ENCODE data around the gene SPATA16. TPM values are rescaled to one million over a fixed set of nuclear protein-coding genes. Genes with fewer than 3 reads are reported as not detected.

The SPATA16 gene
- total RNA-seq, 1 donor from 2014 or later = not detected

- Mint-ChIP-seq H3K9me3 (no peaks in the 10 kb centered on the region), H3K27me3 (peaks cover 20% of the 10 kb centered on the region), H3K27ac (no peak overlapping the region), H3K4me3 (no peak overlapping the region), H3K4me1 (no peaks in the 10 kb centered on the region), H3K36me3 (ENCODE audit: low read depth) (no peaks in the 10 kb centered on the region)
- intact Hi-C loops (cut with micrococcal nuclease) = no loop called here
- DNase-seq = no peak
Measured at GRCh38 chr3:172853921-172854666, 286.9 kb downstream of the SPATA16 start.

- H3K36me3 Mint-ChIP-seq (ENCODE audit: low read depth) = no peaks in the 10 kb centered on the region
- H3K9me3 Mint-ChIP-seq = no peaks in the 10 kb centered on the region
- H3K27me3 Mint-ChIP-seq = peaks cover 24% of the 10 kb centered on the region
- no peak overlapping the region for H3K27ac Mint-ChIP-seq
- no peak for DNase-seq
- H3K4me3 Mint-ChIP-seq = no peak overlapping the region
- H3K4me1 Mint-ChIP-seq = no peaks in the 10 kb centered on the region
- intact Hi-C loops (cut with micrococcal nuclease) = no loop called here
Measured at GRCh38 chr3:172853005-172853404, 288.0 kb downstream of the SPATA16 start.

GRCh38 chr3:172848910-172849309, 292.1 kb downstream of the SPATA16 start:
- peaks cover 15% of the 10 kb centered on the region for H3K27me3 Mint-ChIP-seq
- H3K36me3 Mint-ChIP-seq (ENCODE audit: low read depth) = no peaks in the 10 kb centered on the region
- no peak overlapping the region for H3K27ac Mint-ChIP-seq
- no peak for DNase-seq
- no peak overlapping the region for H3K4me3 Mint-ChIP-seq
- peaks cover 4% of the 10 kb centered on the region for H3K4me1 Mint-ChIP-seq
- intact Hi-C loops (cut with micrococcal nuclease) = no loop called here
- no peaks in the 10 kb centered on the region for H3K9me3 Mint-ChIP-seq

- Mint-ChIP-seq H3K4me1 (peaks cover 4% of the 10 kb centered on the region), H3K36me3 (ENCODE audit: low read depth) (no peaks in the 10 kb centered on the region), H3K9me3 (no peaks in the 10 kb centered on the region), H3K27me3 (peaks cover 19% of the 10 kb centered on the region), H3K4me3 (no peak overlapping the region), H3K27ac (no peak overlapping the region)
- intact Hi-C loops (cut with micrococcal nuclease) = no loop called here
- no peak for DNase-seq
Measured at GRCh38 chr3:172847292-172847691, 293.7 kb downstream of the SPATA16 start.

- no peaks in the 10 kb centered on the region for H3K36me3 Mint-ChIP-seq (ENCODE audit: low read depth)
- H3K27ac Mint-ChIP-seq = no peak overlapping the region
- H3K4me1 Mint-ChIP-seq = peaks cover 4% of the 10 kb centered on the region
- no peaks in the 10 kb centered on the region for H3K9me3 Mint-ChIP-seq
- peaks cover 19% of the 10 kb centered on the region for H3K27me3 Mint-ChIP-seq
- no peak for DNase-seq
- intact Hi-C loops (cut with micrococcal nuclease) = no loop called here
- no peak overlapping the region for H3K4me3 Mint-ChIP-seq
Measured at GRCh38 chr3:172846706-172847105, 294.3 kb downstream of the SPATA16 start.

GRCh38 chr3:172846103-172846561, 294.9 kb downstream of the SPATA16 start:
- H3K4me3 Mint-ChIP-seq = no peak overlapping the region
- DNase-seq = no peak
- intact Hi-C loops (cut with micrococcal nuclease) = no loop called here
- peaks cover 19% of the 10 kb centered on the region for H3K27me3 Mint-ChIP-seq
- peaks cover 4% of the 10 kb centered on the region for H3K4me1 Mint-ChIP-seq
- peak overlapping the region; percentile 62 for H3K27ac Mint-ChIP-seq
- H3K36me3 Mint-ChIP-seq (ENCODE audit: low read depth) = no peaks in the 10 kb centered on the region
- H3K9me3 Mint-ChIP-seq = no peaks in the 10 kb centered on the region

- Mint-ChIP-seq H3K36me3 (ENCODE audit: low read depth) (no peaks in the 10 kb centered on the region), H3K27me3 (peaks cover 12% of the 10 kb centered on the region), H3K27ac (no peak overlapping the region), H3K4me3 (no peak overlapping the region), H3K9me3 (no peaks in the 10 kb centered on the region), H3K4me1 (peaks cover 4% of the 10 kb centered on the region)
- intact Hi-C loops (cut with micrococcal nuclease) = no loop called here
- no peak for DNase-seq
Measured at GRCh38 chr3:172844428-172844827, 296.6 kb downstream of the SPATA16 start.

GRCh38 chr3:172840913-172841312, 300.1 kb downstream of the SPATA16 start:
- Mint-ChIP-seq H3K9me3 (no peaks in the 10 kb centered on the region), H3K36me3 (ENCODE audit: low read depth) (no peaks in the 10 kb centered on the region), H3K4me1 (peaks cover under 1% of the 10 kb centered on the region), H3K27ac (no peak overlapping the region), H3K4me3 (no peak overlapping the region), H3K27me3 (peaks cover 22% of the 10 kb centered on the region)
- no peak for DNase-seq
- intact Hi-C loops (cut with micrococcal nuclease) = no loop called here

- intact Hi-C loops (cut with micrococcal nuclease) = no loop called here
- Mint-ChIP-seq H3K9me3 (no peaks in the 10 kb centered on the region), H3K4me1 (no peaks in the 10 kb centered on the region), H3K27me3 (peaks cover 22% of the 10 kb centered on the region), H3K36me3 (ENCODE audit: low read depth) (no peaks in the 10 kb centered on the region), H3K27ac (no peak overlapping the region), H3K4me3 (no peak overlapping the region)
- DNase-seq = no peak
Measured at GRCh38 chr3:172840463-172840862, 300.6 kb downstream of the SPATA16 start.

GRCh38 chr3:172839679-172840078, 301.4 kb downstream of the SPATA16 start:
- DNase-seq = no peak
- Mint-ChIP-seq H3K4me1 (no peaks in the 10 kb centered on the region), H3K9me3 (no peaks in the 10 kb centered on the region), H3K27ac (no peak overlapping the region), H3K27me3 (peaks cover 22% of the 10 kb centered on the region), H3K4me3 (no peak overlapping the region), H3K36me3 (ENCODE audit: low read depth) (no peaks in the 10 kb centered on the region)
- intact Hi-C loops (cut with micrococcal nuclease) = no loop called here
